HepG2 (cell line): Measurements from ENCODE around the gene NOS1AP. TPM values are rescaled to one million over a fixed set of nuclear protein-coding genes. Genes with fewer than 3 reads are reported as not detected.

Source experiments
- ATAC-seq: fragments of 200-7000 bp; cut with Tn5 transposase; 3 replicates; pipeline ENCODE4 v1.9.1; 2020; ENCODE audit warnings: mild to moderate bottlenecking, moderate library complexity
- BruUV-seq: library from RNA; stranded (reverse); fragments of 400-500 nt; replicated peaks from 2 replicates; lab custom pipeline; 2021; lab: Mats Ljungman, UMichigan
- CTCF ChIA-PET: fragments of 300-600 bp; formaldehyde crosslinking; extraction: SDS; loops from one replicate; lab custom pipeline; 2021; ENCODE audit warnings: low total read pairs, inconsistent platforms, low intra/inter-chr PET ratio; lab: Yijun Ruan, JAX
- POLR2A ChIA-PET: fragments of 350-600 bp; sonication (Branson Sonifier 250); formaldehyde crosslinking; loops from one replicate; lab custom pipeline; 2020; ENCODE audit warnings: antibody characterized with exemption, inconsistent platforms; lab: Yijun Ruan, JAX
- DNase-seq: peaks from one replicate; pipeline ENCODE4 v3.0.0-alpha.2; 2015; ENCODE audit warnings: low spot score
- FAIRE-seq: peaks from 3 replicates; lab custom pipeline; 2011; peaks lifted over from hg19 to GRCh38; lab: Jason Lieb, UNC
- H2AFZ ChIP-seq: one replicate; pipeline ENCODE4 v1.6.1; 2011; ENCODE audit warnings: low read length, inconsistent platforms
- H3K27ac ChIP-seq: fragments of 300-600 bp; 3 replicates; pipeline ENCODE4 v1.8.0; 2011; ENCODE audit warnings: mixed run types, mild to moderate bottlenecking, mixed read lengths, low read length, inconsistent platforms; ENCODE audit not compliant: insufficient read depth; ENCODE audit errors: extremely low read length
- H3K27me3 ChIP-seq, 2 experiments: fragments of 200-600 bp in 1 of 2; 2 replicates in 1 of 2; 3 replicates in 1 of 2; pipeline versions ENCODE4 v1.6.0 to v1.8.0; 2011; ENCODE audit warnings: low read length in 2 of 2, mild to moderate bottlenecking in 2 of 2, moderate library complexity in 2 of 2, inconsistent platforms in 1 of 2; ENCODE audit not compliant: insufficient read depth in 2 of 2, control insufficient read depth in 1 of 2
- H3K36me3 ChIP-seq, 2 experiments: fragments of 200-600 bp in 1 of 2; replicated peaks in 1 of 2; 2 replicates in 1 of 2; 3 replicates in 1 of 2; pipeline versions ENCODE4 v1.5.1 to v1.8.0; 2011; ENCODE audit warnings: low read length in 2 of 2, inconsistent platforms in 1 of 2; ENCODE audit not compliant: insufficient read depth in 2 of 2, control insufficient read depth in 1 of 2
- H3K4me1 ChIP-seq: 2 replicates; pipeline ENCODE4 v1.5.1; 2012; ENCODE audit warnings: low read length, inconsistent platforms; ENCODE audit not compliant: insufficient read depth
- H3K4me2 ChIP-seq: 2 replicates; pipeline ENCODE4 v1.6.0; 2011; ENCODE audit warnings: low read depth, low read length, inconsistent platforms
- H3K4me3 ChIP-seq, 3 experiments: fragments of 200-600 bp in 1 of 3; sonication (generic), shearing (Covaris generic) in 1 of 3; replicated peaks in 1 of 3; 2 replicates each; pipeline ENCODE4 v1.5.1; 2011 to 2016; ENCODE audit warnings: low read length in 3 of 3, inconsistent platforms in 2 of 3, low read depth in 2 of 3, mild to moderate bottlenecking in 2 of 3, control low read depth in 1 of 3, mixed read lengths in 1 of 3; ENCODE audit not compliant: insufficient read depth in 1 of 3
- H3K79me2 ChIP-seq: one replicate; pipeline ENCODE4 v1.6.1; 2011; ENCODE audit warnings: low read length, inconsistent platforms; ENCODE audit not compliant: insufficient read depth
- H3K9ac ChIP-seq: 2 replicates; pipeline ENCODE4 v1.6.0; 2011; ENCODE audit warnings: mild to moderate bottlenecking, low read depth, low read length, inconsistent platforms; ENCODE audit not compliant: insufficient read depth
- H3K9me3 ChIP-seq: 2 replicates; pipeline ENCODE4 v1.5.1; 2012; ENCODE audit warnings: mild to moderate bottlenecking, low read length
- H4K20me1 ChIP-seq: 2 replicates; pipeline ENCODE4 v1.6.0; 2011; ENCODE audit warnings: inconsistent platforms, mild to moderate bottlenecking, low read length, moderate library complexity; ENCODE audit not compliant: insufficient read depth
- DNMT3B ChIP-seq: conservative IDR thresholded peaks from 2 replicates; pipeline ENCODE4 v1.6.1; 2016; ENCODE audit warnings: missing biosample characterization, control low read depth
- KDM1A ChIP-seq: IDR thresholded peaks from 2 replicates; pipeline ENCODE4 v1.6.1; 2016; ENCODE audit warnings: missing compliant biosample characterization
- MLXIP ChIP-seq: sonication (generic); formaldehyde crosslinking; IDR thresholded peaks from 2 replicates; pipeline ENCODE4 v1.9.0; 2021; ENCODE audit warnings: missing genetic modification reagents, borderline replicate concordance
- NFE2 ChIP-seq: sonication (generic); formaldehyde crosslinking; IDR thresholded peaks from 2 replicates; pipeline ENCODE4 v1.4.0; 2020; ENCODE audit warnings: missing genetic modification reagents
- PAF1 ChIP-seq: IDR thresholded peaks from 2 replicates; pipeline ENCODE4 v1.6.1; 2016; ENCODE audit warnings: missing genetic modification reagents, missing compliant biosample characterization
- SATB2 ChIP-seq: sonication (generic); formaldehyde crosslinking; IDR thresholded peaks from 2 replicates; pipeline ENCODE4 v1.5.0; 2020; ENCODE audit warnings: missing genetic modification reagents
- SMYD3 ChIP-seq: sonication (generic); formaldehyde crosslinking; IDR thresholded peaks from 2 replicates; pipeline ENCODE4 v1.8.1; 2023; ENCODE audit warnings: mild to moderate bottlenecking, missing genetic modification reagents
- ZBTB14 ChIP-seq: sonication (generic); formaldehyde crosslinking; IDR thresholded peaks from 2 replicates; pipeline ENCODE4 v1.4.0; 2020; ENCODE audit warnings: missing genetic modification reagents
- ZMYM2 ChIP-seq: sonication (generic); formaldehyde crosslinking; IDR thresholded peaks from 2 replicates; pipeline ENCODE4 v1.8.0; 2022; ENCODE audit warnings: mild to moderate bottlenecking, missing genetic modification reagents
- ZMYM3 ChIP-seq: sonication (generic); formaldehyde crosslinking; IDR thresholded peaks from 2 replicates; pipeline ENCODE4 v1.5.1; 2020; ENCODE audit warnings: mild to moderate bottlenecking, missing genetic modification reagents
- ZNF20 ChIP-seq: sonication (generic); formaldehyde crosslinking; IDR thresholded peaks from 2 replicates; pipeline ENCODE4 v1.4.0; 2020; ENCODE audit warnings: mild to moderate bottlenecking, moderate library complexity, missing genetic modification reagents
- ZNF326 ChIP-seq: sonication (generic); formaldehyde crosslinking; IDR thresholded peaks from 2 replicates; pipeline ENCODE4 v1.4.0; 2020; ENCODE audit warnings: missing genetic modification reagents, borderline replicate concordance
- ZNF841 ChIP-seq: sonication (generic); formaldehyde crosslinking; IDR thresholded peaks from 2 replicates; pipeline ENCODE4 v1.8.1; 2023; ENCODE audit warnings: missing genetic modification reagents, borderline replicate concordance
- ZSCAN20 ChIP-seq: sonication (generic); formaldehyde crosslinking; IDR thresholded peaks from 2 replicates; pipeline ENCODE4 v1.4.0; 2020; ENCODE audit warnings: missing genetic modification reagents, mild to moderate bottlenecking, borderline replicate concordance
- WGBS: methylation state at CpG from one replicate; pipeline ENCODE4 v1.1.6; 2017; ENCODE audit warnings: low lambda C conversion rate; 5-methylcytosine and 5-hydroxymethylcytosine counted together
- in situ Hi-C: cut with HindIII; loops from 2 replicates; pipeline ENCODE4 v1.10.0; 2017; ENCODE audit warnings: low pct_unique_long_range_greater_than_20kb; ENCODE audit not compliant: extremely low pct_ligation_motif_present
- intact Hi-C: fragments of 100-400 bp; cut with micrococcal nuclease; formaldehyde crosslinking; loops from one replicate; pipeline ENCODE4 v1.10.0; 2022; ENCODE audit not compliant: unreplicated experiment
- polyA plus RNA-seq, 8 experiments: library from polyadenylated mRNA; depleted of rRNA in 3 of 8; stranded (reverse) in 7 of 8; unstranded in 1 of 8; fragments of >200 nt; fragmentation: Illumina TruSeq in 4 of 8; extraction: Trizol in 4 of 8; gene quantifications; 2 replicates each; pipeline versions ENCODE4 v1.2.1 to v1.2.3, GENCODE V29; 2011 to 2016; ENCODE audit warnings: low read depth in 4 of 8, missing spikeins in 1 of 8, mixed read lengths in 1 of 8; ENCODE audit not compliant: insufficient read depth in 1 of 8
- total RNA-seq, 5 experiments: library from RNA; depleted of rRNA; stranded (reverse); fragments of >200 nt; fragmentation: Illumina TruSeq; extraction: Trizol; gene quantifications; 2 replicates each; pipeline ENCODE4 v1.2.3, GENCODE V29; 2016; ENCODE audit warnings: low read depth in 1 of 5
- TF ChIP-seq, protein P1 (sequence below): sonication (generic); formaldehyde crosslinking; IDR thresholded peaks from 2 replicates; pipeline ENCODE4 v1.5.0; 2020; ENCODE audit warnings: missing genetic modification reagents, mild to moderate bottlenecking, borderline replicate concordance

Gene NOS1AP
- total and polyA plus RNA-seq, 2 of the 13 experiments (the other 11 are each of a cell fraction or from before 2014, with no cell fraction given): 2.0 to 3.3 TPM

GRCh38 chr1:162406811-162407210, 337.3 kb downstream of the NOS1AP start:
- WGBS: 32% methylated on average over 2 of the region's 2 CpGs
- CTCF ChIA-PET: no interaction called here
- intact Hi-C loops: no loop called here

DNA sequence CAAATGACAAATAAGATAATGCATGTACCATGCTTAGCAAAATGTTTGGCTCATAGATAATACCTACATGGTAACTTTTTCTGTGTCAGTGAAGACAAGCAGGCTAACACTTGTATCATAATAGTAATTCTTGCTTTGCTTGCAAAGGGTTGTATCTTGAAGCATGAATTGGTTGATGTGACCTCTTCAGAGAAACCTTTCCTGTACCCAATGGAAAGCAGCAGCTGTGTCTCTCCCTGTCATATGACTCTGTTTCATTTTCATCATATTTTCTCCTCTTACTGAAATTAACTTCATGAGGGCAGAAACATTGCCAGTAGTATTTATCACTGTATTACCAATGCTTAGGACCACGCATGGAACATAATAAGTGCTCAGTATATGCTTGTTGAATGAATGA, 338.0 kb downstream of the NOS1AP start:
- H3K9ac ChIP-seq: no peak overlapping the region
- H2AFZ ChIP-seq: no peak overlapping the region
- H3K9me3 ChIP-seq: no peaks in the 10 kb centered on the region
- H3K36me3 ChIP-seq: no peaks in the 10 kb centered on the region
- no peak overlapping the region for H3K4me3 ChIP-seq
- CTCF ChIA-PET: no interaction called here
- H3K4me2 ChIP-seq: no peak overlapping the region
- DNase-seq (no peak), ATAC-seq (no peak), FAIRE-seq (no peak)
- H3K27me3 ChIP-seq: peaks cover 0 to 4% of the 10 kb centered on the region in 2 experiments; a peak in 1 of 5 replicates
- in situ Hi-C loops: no loop called here
- no peaks in the 10 kb centered on the region for H4K20me1 ChIP-seq
- H3K79me2 ChIP-seq: no peaks in the 10 kb centered on the region
- intact Hi-C loops: no loop called here
- 96% methylated on average over 1 of the region's 1 CpG for WGBS
- POLR2A ChIA-PET: no interaction called here
- no TSS peak for BruUV-seq
- H3K4me1 ChIP-seq: peaks cover 9% of the 10 kb centered on the region; the same call in 1 of the 2 replicates
- H3K27ac ChIP-seq: no peak overlapping the region
- no peak for TF ChIP-seq ZNF841
- no peak for TF ChIP-seq ZSCAN20 (CRISPR knock-in tag)
- no peak for TF ChIP-seq MLXIP (CRISPR knock-in tag)
- no peak for TF ChIP-seq KDM1A (CRISPR knock-in tag)
- TF ChIP-seq ZBTB14 (CRISPR knock-in tag): no peak
- no peak for TF ChIP-seq ZMYM2 (CRISPR knock-in tag)
- TF ChIP-seq SATB2 (CRISPR knock-in tag): no peak
- TF ChIP-seq ZNF326 (CRISPR knock-in tag): no peak
- TF ChIP-seq DNMT3B (CRISPR knock-in tag): no peak
- TF ChIP-seq PAF1: no peak
- TF ChIP-seq ZNF20 (CRISPR knock-in tag): no peak

More at GRCh38 chr1:162406811-162407210, 337.3 kb downstream of the NOS1AP start:
- Histone ChIP-seq H3K27ac (no peak overlapping the region), H3K9me3 (no peaks in the 10 kb centered on the region), H2AFZ (no peak overlapping the region), H3K27me3 (peaks cover 0 to under 1% of the 10 kb centered on the region in 2 experiments; a peak in 1 of 5 replicates), H3K9ac (no peak overlapping the region), H3K4me2 (no peak overlapping the region), H3K36me3 (no peaks in the 10 kb centered on the region), H4K20me1 (no peaks in the 10 kb centered on the region), H3K4me1 (peaks cover 9% of the 10 kb centered on the region; the same call in 1 of the 2 replicates), H3K79me2 (no peaks in the 10 kb centered on the region), H3K4me3 (no peak overlapping the region)
- POLR2A ChIA-PET: no interaction called here
- no TSS peak for BruUV-seq
- ATAC-seq (no peak), FAIRE-seq (no peak), DNase-seq (no peak)
- TF ChIP-seq ZMYM3 (CRISPR knock-in tag) (no peak), SMYD3 (CRISPR knock-in tag) (no peak), NFE2 (CRISPR knock-in tag) (no peak)
- TF ChIP-seq, protein P1, sequence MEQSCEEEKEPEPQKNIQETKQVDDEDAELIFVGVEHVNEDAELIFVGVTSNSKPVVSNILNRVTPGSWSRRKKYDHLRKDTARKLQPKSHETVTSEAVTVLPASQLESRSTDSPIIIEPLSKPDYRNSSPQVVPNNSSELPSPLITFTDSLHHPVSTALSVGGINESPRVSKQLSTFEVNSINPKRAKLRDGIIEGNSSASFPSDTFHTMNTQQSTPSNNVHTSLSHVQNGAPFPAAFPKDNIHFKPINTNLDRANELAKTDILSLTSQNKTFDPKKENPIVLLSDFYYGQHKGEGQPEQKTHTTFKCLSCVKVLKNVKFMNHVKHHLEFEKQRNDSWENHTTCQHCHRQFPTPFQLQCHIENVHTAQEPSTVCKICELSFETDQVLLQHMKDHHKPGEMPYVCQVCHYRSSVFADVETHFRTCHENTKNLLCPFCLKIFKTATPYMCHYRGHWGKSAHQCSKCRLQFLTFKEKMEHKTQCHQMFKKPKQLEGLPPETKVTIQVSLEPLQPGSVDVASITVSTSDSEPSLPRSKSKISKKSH (CRISPR knock-in tag): no peak
- in situ Hi-C loops: no loop called here
